HUES64 (cell line): ENCODE data around the gene SLC26A2.

Experiments used
- H3K27ac ChIP-seq: 2 replicates; pipeline ENCODE4 v1.7.0; 2013; ENCODE audit warnings: low read depth, low read length, inconsistent platforms
- H3K27me3 ChIP-seq: 2 replicates; pipeline ENCODE4 v1.6.1; 2013; ENCODE audit warnings: mild to moderate bottlenecking, low read length; ENCODE audit not compliant: insufficient read depth
- H3K36me3 ChIP-seq: 2 replicates; pipeline ENCODE4 v1.6.1; 2013; ENCODE audit warnings: mild to moderate bottlenecking, low read length; ENCODE audit not compliant: insufficient read depth
- H3K4me1 ChIP-seq: 2 replicates; pipeline ENCODE4 v1.6.1; 2013; ENCODE audit warnings: mild to moderate bottlenecking, low read length, moderate library complexity; ENCODE audit not compliant: insufficient read depth
- H3K4me3 ChIP-seq: 2 replicates; pipeline ENCODE4 v1.5.1; 2013; ENCODE audit warnings: mild to moderate bottlenecking, low read length, moderate library complexity
- H3K9ac ChIP-seq: 2 replicates; pipeline ENCODE4 v1.6.1; 2013; ENCODE audit warnings: mild to moderate bottlenecking, low read depth, low read length
- H3K9me3 ChIP-seq: 2 replicates; pipeline ENCODE4 v1.6.1; 2013; ENCODE audit warnings: low read depth, low read length; ENCODE audit not compliant: insufficient read depth
- WGBS: fragments of 150-250, 120-280 bp; methylation state at CpG from one replicate; pipeline ENCODE4 v1.1.7; 2013; ENCODE audit warnings: missing lambda C conversion rate; 5-methylcytosine and 5-hydroxymethylcytosine counted together

Gene SLC26A2

DNA sequence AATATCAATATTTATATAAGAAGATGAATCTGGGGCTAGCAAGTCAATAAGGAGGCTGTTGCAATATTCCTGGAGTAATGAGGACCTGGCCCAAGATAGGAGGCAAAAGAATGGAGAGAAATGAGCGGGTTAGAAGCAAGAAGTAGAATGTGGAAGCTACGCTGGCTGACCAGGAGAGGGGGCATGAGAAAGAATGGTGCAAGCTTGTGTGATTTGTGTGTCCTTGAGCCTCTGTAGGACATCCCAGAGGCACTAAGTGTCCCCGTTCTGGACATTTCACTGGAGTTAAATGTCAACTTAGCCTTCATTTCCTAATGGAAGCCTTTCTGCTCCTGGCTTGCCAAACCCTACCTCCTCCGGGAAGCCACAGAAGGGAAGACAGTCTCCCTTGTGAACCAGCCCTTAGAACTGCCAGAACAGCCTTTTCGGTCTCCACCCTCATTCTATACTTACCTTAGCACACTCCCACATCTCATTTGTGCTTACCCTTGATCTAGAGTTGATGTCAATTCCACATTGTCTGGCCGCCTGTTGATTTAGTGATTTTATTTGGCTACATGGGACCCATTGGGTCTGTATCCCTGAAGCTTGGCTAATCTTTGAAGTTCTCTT is 9.3 kb upstream of the SLC26A2 start:
- no peaks in the 10 kb centered on the region for H3K36me3 ChIP-seq
- H3K4me1 ChIP-seq: no peaks in the 10 kb centered on the region
- no peak overlapping the region for H3K27ac ChIP-seq
- no peaks in the 10 kb centered on the region for H3K9me3 ChIP-seq
- no peak overlapping the region for H3K4me3 ChIP-seq
- no peak overlapping the region for H3K9ac ChIP-seq
- WGBS: 80% methylated on average over 6 of the region's 6 CpGs
- no peaks in the 10 kb centered on the region for H3K27me3 ChIP-seq

DNA sequence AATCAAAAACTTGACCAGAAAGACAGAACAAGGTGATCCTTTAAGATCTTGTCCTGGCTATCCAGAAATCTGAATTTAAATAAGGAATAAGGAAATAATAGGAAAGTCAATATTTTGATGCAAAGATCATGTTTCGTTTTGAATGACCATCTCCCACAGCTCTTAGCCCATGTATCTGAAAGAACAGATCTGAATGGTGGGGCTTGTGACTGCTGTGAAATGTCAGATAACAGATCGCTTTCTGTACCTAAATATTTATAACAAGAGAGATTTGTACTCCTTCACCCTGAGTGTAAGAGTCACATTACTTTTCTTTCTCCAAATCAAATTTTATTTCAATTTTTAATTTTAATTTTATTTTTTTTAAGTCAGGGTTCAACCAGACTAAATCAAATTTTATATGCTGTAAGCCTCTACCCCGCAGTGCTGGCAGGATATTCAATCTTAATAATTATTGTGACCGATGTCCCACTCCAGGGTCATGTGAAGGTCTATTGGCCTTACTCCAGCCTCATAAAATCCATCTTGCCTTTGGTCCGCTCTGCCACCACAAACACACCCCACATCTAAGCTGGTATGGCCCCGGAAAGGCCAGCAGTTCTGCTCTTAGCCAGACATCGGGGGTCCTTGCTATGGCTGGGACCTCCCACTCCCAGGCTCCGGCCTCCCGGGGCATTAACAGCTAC is 7.0 kb upstream of the SLC26A2 start:
- no peaks in the 10 kb centered on the region for H3K36me3 ChIP-seq
- no peaks in the 10 kb centered on the region for H3K4me1 ChIP-seq
- H3K4me3 ChIP-seq: no peak overlapping the region
- no peaks in the 10 kb centered on the region for H3K9me3 ChIP-seq
- no peak overlapping the region for H3K27ac ChIP-seq
- 97% methylated on average over 9 of the region's 9 CpGs for WGBS
- no peaks in the 10 kb centered on the region for H3K27me3 ChIP-seq
- no peak overlapping the region for H3K9ac ChIP-seq

DNA sequence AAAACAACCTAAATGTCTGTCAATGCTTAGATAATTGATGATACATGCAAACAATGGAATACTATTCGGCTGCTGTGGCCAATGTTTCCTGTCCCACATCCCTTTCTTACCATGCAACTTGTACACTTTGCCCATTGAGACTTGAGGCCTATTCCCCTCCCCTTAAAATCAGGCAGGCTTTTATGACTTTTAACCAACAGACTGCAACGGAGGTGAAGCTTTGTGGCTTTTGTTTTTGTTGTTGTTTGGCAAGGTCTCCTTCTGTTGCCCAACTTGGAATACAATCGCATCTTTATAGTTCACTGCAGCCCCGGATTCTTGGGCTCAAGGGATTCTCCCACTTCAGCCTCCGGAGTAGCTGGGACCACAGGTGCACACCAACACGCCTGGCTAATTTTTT is 5.8 kb upstream of the SLC26A2 start:
- H3K27ac ChIP-seq: no peak overlapping the region
- no peak overlapping the region for H3K9ac ChIP-seq
- 94% methylated on average over 6 of the region's 6 CpGs for WGBS
- no peak overlapping the region for H3K4me3 ChIP-seq
- H3K36me3 ChIP-seq: no peaks in the 10 kb centered on the region
- peaks cover 3% of the 10 kb centered on the region; the same call in 1 of the 2 replicates for H3K4me1 ChIP-seq
- H3K9me3 ChIP-seq: no peaks in the 10 kb centered on the region
- H3K27me3 ChIP-seq: no peaks in the 10 kb centered on the region

DNA sequence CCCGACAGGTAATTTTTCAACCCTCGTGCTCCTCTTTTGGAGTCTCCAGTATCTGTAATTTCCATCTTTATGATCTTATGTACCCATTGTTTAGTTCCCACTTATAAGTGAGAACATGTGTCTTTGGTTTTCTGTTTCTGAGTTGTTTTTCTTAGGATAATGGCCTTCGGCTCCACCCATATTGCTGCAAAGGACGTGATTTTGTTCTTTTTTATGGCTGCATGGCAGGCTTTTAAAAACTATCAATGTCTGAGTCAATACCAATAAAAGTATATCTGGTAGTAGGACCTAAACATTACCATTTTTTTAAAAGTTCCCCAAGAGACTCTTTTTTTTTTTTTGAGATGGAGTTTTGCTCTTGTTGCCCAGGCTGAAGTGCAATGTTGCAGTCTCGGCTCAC is 3.9 kb upstream of the SLC26A2 start:
- 92% methylated on average over 5 of the region's 5 CpGs for WGBS
- Histone ChIP-seq H3K27ac (no peak overlapping the region), H3K4me1 (peaks cover 10% of the 10 kb centered on the region), H3K9ac (no peak overlapping the region), H3K9me3 (no peaks in the 10 kb centered on the region), H3K27me3 (peaks cover 7% of the 10 kb centered on the region), H3K4me3 (no peak overlapping the region), H3K36me3 (no peaks in the 10 kb centered on the region)

DNA sequence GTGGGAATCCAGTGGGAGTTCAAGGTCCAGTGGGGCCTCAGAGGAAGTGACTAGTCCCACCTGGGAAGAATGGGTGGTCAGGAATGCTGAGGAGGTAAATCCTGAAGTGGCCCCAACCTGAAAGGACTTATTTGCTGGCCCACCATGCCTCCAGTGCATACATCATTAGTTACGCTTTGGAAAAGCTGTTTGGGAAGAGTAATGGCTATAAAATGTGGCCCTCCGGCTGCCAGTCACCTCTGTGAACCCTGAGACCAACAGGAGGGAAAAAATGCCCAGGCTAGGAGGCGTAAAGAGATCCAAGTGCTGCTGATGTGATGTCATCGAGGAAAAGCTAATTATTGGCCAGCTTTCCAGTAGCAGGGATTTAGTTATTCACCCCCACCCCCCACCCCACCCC is 2.7 kb upstream of the SLC26A2 start:
- Histone ChIP-seq H3K4me3 (no peak overlapping the region), H3K36me3 (no peaks in the 10 kb centered on the region), H3K9ac (no peak overlapping the region), H3K27me3 (peaks cover 10% of the 10 kb centered on the region), H3K27ac (no peak overlapping the region), H3K4me1 (peaks cover 10% of the 10 kb centered on the region), H3K9me3 (no peaks in the 10 kb centered on the region)
- 93% methylated on average over 4 of the region's 4 CpGs for WGBS

DNA sequence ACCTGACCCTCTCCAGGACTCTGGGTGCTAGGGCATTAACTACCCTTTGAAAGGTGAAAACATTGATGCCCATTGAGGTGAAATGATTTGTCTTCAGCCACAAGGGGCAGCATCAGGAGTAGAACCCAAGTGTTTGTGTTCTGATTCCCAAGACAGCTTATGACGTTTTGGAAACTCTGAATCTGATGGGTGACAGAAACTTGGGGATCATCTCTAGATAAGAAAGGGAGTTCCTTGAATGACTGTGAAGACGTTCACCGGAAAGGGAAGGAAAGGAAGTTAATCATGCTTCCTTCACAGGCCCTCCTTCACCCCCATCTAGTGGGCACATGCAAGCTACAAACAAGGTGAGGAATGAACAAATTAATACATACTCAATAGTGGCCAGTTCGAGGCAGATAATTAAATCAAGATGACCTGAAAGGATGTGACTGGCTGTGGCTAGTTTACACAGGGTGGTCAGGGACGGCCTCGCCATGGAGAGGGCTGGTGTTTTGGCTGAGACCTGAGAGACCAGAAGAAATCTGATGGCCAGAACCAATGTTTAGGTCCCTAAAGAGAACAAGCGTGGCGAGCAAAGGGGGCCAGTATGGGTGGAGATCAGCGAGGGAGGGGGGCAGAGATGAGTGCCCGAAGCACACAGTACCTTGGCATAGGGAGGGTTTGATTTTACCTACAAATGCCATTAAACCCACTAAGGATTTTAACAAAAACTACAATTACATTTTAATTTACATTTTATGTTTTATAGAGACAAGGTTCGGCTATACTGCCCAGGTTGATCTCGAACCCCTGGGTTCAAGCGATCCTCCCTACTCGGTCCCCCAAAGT is 937 bp upstream of the SLC26A2 start:
- 45% methylated on average over 11 of the region's 14 CpGs for WGBS
- Histone ChIP-seq H3K27me3 (peaks cover 10% of the 10 kb centered on the region), H3K4me3 (peak overlapping the region; percentile 80), H3K27ac (peak overlapping the region; percentile 78; the same call in 1 of the 2 replicates), H3K9me3 (no peaks in the 10 kb centered on the region), H3K36me3 (no peaks in the 10 kb centered on the region), H3K9ac (peak overlapping the region; percentile 55), H3K4me1 (peaks cover 10% of the 10 kb centered on the region)

DNA sequence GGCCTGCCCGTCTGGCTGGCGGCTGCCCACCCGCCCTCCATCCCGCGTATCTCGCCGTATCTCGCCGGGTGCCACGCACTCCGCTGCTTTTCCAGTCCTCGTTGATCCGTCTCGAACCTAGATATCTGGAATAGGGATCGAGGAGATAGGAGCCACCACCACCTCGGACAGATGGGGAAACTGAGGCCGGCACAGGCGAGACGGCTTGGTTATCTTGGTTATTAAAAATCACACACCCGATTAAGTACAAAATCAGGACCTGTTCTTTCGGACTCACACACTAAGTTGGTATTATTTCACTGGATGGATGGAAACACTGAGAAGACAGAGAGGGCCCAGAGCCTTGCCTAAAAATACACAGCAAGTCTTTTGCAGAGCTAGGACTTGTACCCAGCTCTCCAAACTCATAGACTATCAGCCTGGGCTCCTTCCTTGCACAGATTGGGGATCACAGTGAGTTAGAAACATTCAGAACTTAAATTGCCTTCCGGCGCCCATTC is 678 bp downstream of the SLC26A2 start:
- no peaks in the 10 kb centered on the region for H3K9me3 ChIP-seq
- peak overlapping the region; percentile 80 for H3K4me3 ChIP-seq
- peak overlapping the region; percentile 62 for H3K9ac ChIP-seq
- H3K27ac ChIP-seq: no peak overlapping the region
- WGBS: 16% methylated on average over 23 of the region's 23 CpGs
- no peaks in the 10 kb centered on the region for H3K36me3 ChIP-seq
- peaks cover 10% of the 10 kb centered on the region for H3K4me1 ChIP-seq
- H3K27me3 ChIP-seq: peaks cover 10% of the 10 kb centered on the region

DNA sequence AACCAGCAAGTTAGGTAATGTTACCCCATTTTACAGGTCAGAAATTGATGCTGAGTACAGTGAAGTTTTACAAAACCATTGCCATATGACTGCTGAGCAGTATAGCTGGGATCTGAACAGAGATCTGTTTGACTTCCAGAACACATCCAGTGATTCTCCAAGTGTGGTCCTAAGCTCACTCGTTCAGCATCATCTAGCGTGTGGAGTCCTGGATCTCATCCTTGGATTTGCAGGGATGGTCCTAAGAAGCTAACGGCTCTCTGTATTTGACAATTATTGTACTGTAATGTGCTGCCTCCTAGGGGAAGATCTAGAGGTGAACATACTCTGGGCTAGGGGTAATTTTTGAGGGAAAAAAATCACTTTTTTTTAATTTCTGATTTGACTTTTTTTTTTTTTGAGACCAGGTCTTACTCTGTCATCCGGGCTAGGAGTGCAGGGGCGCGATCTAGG is 1.4 kb downstream of the SLC26A2 start:
- 76% methylated on average over 6 of the region's 6 CpGs for WGBS
- Histone ChIP-seq H3K9me3 (no peaks in the 10 kb centered on the region), H3K9ac (no peak overlapping the region), H3K27ac (no peak overlapping the region), H3K4me3 (peak overlapping the region; percentile 80; the same call in 1 of the 2 replicates), H3K27me3 (peaks cover 10% of the 10 kb centered on the region), H3K36me3 (no peaks in the 10 kb centered on the region), H3K4me1 (peaks cover 10% of the 10 kb centered on the region)

DNA sequence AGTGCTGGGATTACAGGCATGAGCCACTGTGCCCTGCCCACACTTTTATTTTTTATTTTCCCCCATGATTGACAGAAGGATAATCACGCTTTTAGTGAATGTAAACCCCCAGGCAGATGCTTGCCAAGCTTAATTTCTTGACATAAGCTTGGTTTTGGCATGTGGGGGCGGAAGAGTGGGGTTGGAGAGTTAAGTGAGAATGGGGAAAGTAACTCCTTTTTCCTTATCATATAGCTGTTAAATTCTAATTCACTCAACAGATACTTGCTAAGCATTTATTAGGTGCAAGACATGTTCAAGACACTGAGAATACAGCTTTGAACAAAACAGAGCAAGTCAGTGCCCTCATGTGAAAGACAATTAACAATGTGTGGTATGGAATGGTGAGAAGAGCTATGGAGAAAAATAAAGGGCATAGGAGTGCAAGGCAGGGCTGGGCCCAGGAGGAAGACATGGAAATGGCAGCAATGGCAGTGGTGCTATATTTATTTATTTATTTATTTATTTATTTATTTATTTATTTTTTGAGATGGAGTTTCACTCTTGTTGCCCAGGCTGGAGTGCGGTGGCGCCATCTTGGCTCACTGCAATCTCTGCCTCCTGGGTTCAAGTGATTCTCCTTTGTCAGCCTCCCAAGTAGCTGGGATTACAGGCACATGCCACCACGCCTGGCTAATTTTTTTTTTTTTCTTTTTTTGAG is 2.2 kb downstream of the SLC26A2 start:
- H3K9me3 ChIP-seq: no peaks in the 10 kb centered on the region
- peaks cover 10% of the 10 kb centered on the region for H3K4me1 ChIP-seq
- H3K36me3 ChIP-seq: no peaks in the 10 kb centered on the region
- no peak overlapping the region for H3K4me3 ChIP-seq
- 96% methylated on average over 5 of the region's 5 CpGs for WGBS
- no peak overlapping the region for H3K9ac ChIP-seq
- peaks cover 10% of the 10 kb centered on the region for H3K27me3 ChIP-seq
- no peak overlapping the region for H3K27ac ChIP-seq

DNA sequence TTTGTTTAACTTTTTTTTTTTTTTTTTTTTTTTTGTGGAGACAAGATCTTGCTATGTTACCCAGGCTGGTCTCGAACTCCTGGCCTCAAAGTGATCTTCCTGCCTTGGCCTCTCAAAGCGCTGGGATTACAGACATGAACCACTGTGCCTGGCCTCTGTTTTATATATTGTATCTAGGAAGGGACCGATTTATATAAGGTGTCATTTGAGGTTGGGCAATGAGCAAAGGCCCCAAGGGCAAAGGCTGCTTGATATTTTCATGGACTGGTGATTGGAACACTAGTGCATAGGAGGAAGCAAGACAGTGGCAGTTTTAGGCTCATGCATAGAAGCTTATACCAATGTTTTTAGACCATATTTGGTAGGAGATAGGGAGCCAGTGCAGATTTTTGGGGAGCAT is 3.2 kb downstream of the SLC26A2 start:
- 96% methylated on average over 3 of the region's 3 CpGs for WGBS
- Histone ChIP-seq H3K36me3 (no peaks in the 10 kb centered on the region), H3K4me1 (peaks cover 10% of the 10 kb centered on the region), H3K27me3 (peaks cover 10% of the 10 kb centered on the region), H3K4me3 (no peak overlapping the region), H3K27ac (no peak overlapping the region), H3K9ac (no peak overlapping the region), H3K9me3 (no peaks in the 10 kb centered on the region)
